Aortic smooth muscle cell (primary cell): Measurements from ENCODE around the gene STARD13. TPM values are rescaled to one million over a fixed set of nuclear protein-coding genes. Genes with fewer than 3 reads are reported as not detected.

Experiments
- total RNA-seq: library from RNA; depleted of rRNA; stranded (reverse); fragments of >200 nt; gene quantifications from 2 replicates; pipeline ENCODE4 v1.2.3, GENCODE V29; 2014

The STARD13 gene
- 22.1 and 23.3 TPM in 2 replicates for total RNA-seq

GRCh38 chr13:33285420-33286124, at the start of gene STARD13:
Gene STARD13 (minus strand): TSS chr13:33285755. CDS start chr13:33285638, 117 bp downstream.

